Activated T-helper 9 cell treated with anti-CD3 and anti-CD28 coated beads, Interleukin-2, amount 50 U/mL, for 16 hours (primary cell): ENCODE data around the gene SLC22A31.

ENCODE experiments used
- DNase-seq: peaks from one replicate; pipeline ENCODE4 v3.0.0-alpha.2; 2020; ENCODE audit warnings: low read depth

Gene SLC22A31

GRCh38 chr16:89216315-89217137, 16.2 kb upstream of the SLC22A31 start:
- DNase-seq: peak; percentile 71

GRCh38 chr16:89210904-89211515, 10.7 kb upstream of the SLC22A31 start:
- DNase-seq: no peak

- DNase-seq: no peak
These were observed 10.0 kb upstream of the SLC22A31 start for GRCh38 chr16:89210165-89210903.

GRCh38 chr16:89209522-89210044, 9.2 kb upstream of the SLC22A31 start:
- no peak for DNase-seq

- DNase-seq: no peak
These were observed 7.7 kb upstream of the SLC22A31 start for GRCh38 chr16:89207993-89208392.

- DNase-seq: no peak
These were observed 2.3 kb upstream of the SLC22A31 start for GRCh38 chr16:89202422-89203215.

GRCh38 chr16:89201439-89202377, 1.4 kb upstream of the SLC22A31 start:
- peak; percentile 69 for DNase-seq

- no peak for DNase-seq
These were observed 594 bp upstream of the SLC22A31 start for GRCh38 chr16:89200850-89201411.

- no peak for DNase-seq
These were observed 855 bp downstream of the SLC22A31 start for GRCh38 chr16:89199241-89200123.

- no peak for DNase-seq
These were observed 1.7 kb downstream of the SLC22A31 start for GRCh38 chr16:89198417-89199240.

- no peak for DNase-seq
These were observed 2.5 kb downstream of the SLC22A31 start for GRCh38 chr16:89197633-89198416.

GRCh38 chr16:89197033-89197632, 3.2 kb downstream of the SLC22A31 start:
- no peak for DNase-seq

- DNase-seq: no peak
These were observed 4.7 kb downstream of the SLC22A31 start for GRCh38 chr16:89195521-89196171.

GRCh38 chr16:89194340-89195311, 5.7 kb downstream of the SLC22A31 start:
- DNase-seq: no peak

GRCh38 chr16:89193576-89194293, 6.6 kb downstream of the SLC22A31 start:
- DNase-seq: no peak
